CD4-positive, CD25-positive, alpha-beta regulatory T cell (primary cell): ENCODE data around the gene HDHD5. TPM values are rescaled to one million over a fixed set of nuclear protein-coding genes. Genes with fewer than 3 reads are reported as not detected.

Experiments
- ATAC-seq, 2 donors: fragments of 150-1000 bp; cut with Tn5 transposase; one replicate each; pipeline ENCODE4 v1.10.0; 2021; ENCODE audit warnings: low read depth in 2 of 2, moderate number of reproducible peaks in 2 of 2, moderate library complexity in 1 of 2
- DNase-seq, 3 donors: peaks; one replicate each; pipeline versions ENCODE4 v3.0.0 to v3.0.0-alpha.2; 2012 to 2022; ENCODE audit warnings: mixed read lengths in 1 of 3
- H3K27ac ChIP-seq: one replicate; pipeline ENCODE4 v1.7.0; 2013; ENCODE audit warnings: mild to moderate bottlenecking, low read length; ENCODE audit not compliant: insufficient read depth, poor library complexity, severe bottlenecking
- H3K27me3 ChIP-seq: one replicate; pipeline ENCODE4 v1.7.0; 2013; ENCODE audit warnings: low read length; ENCODE audit not compliant: control insufficient read depth, insufficient read depth
- H3K36me3 ChIP-seq: one replicate; pipeline ENCODE4 v1.7.0; 2013; ENCODE audit warnings: mild to moderate bottlenecking, low read length, moderate library complexity; ENCODE audit not compliant: control insufficient read depth, insufficient read depth
- H3K4me1 ChIP-seq: 2 replicates; pipeline ENCODE4 v1.7.0; 2013; ENCODE audit warnings: mild to moderate bottlenecking, low read length; ENCODE audit not compliant: insufficient read depth, control insufficient read depth, poor library complexity, severe bottlenecking
- H3K4me3 ChIP-seq: one replicate; pipeline ENCODE4 v1.7.0; 2013; ENCODE audit warnings: low read depth, mild to moderate bottlenecking, low read length, moderate library complexity
- H3K9me3 ChIP-seq, 2 experiments: 1 replicate in 1 of 2; 2 replicates in 1 of 2; pipeline ENCODE4 v1.7.0; 2013; ENCODE audit warnings: low read length in 2 of 2, mild to moderate bottlenecking in 1 of 2, moderate library complexity in 1 of 2; ENCODE audit not compliant: control insufficient read depth in 2 of 2
- H3K27ac Mint-ChIP-seq, 3 donors: one replicate each; pipeline ENCODE4 v1.8.0; 2020 to 2022; ENCODE audit warnings: mild to moderate bottlenecking in 3 of 3, mixed read lengths in 3 of 3, moderate library complexity in 2 of 3
- H3K27me3 Mint-ChIP-seq: one replicate; pipeline ENCODE4 v1.8.0; 2022; ENCODE audit warnings: mild to moderate bottlenecking, mixed read lengths
- H3K36me3 Mint-ChIP-seq: one replicate; pipeline ENCODE4 v1.8.0; 2020; ENCODE audit warnings: mixed read lengths
- H3K4me1 Mint-ChIP-seq, 4 donors: one replicate each; pipeline ENCODE4 v1.8.0; 2020 to 2022; ENCODE audit warnings: mixed read lengths in 4 of 4, mild to moderate bottlenecking in 1 of 4
- H3K4me3 Mint-ChIP-seq, 4 donors: one replicate each; pipeline ENCODE4 v1.8.0; 2020 to 2022; ENCODE audit warnings: mild to moderate bottlenecking in 4 of 4, mixed read lengths in 4 of 4, moderate library complexity in 3 of 4
- H3K9me3 Mint-ChIP-seq, 7 donors: one replicate each; pipeline ENCODE4 v1.8.0; 2020 to 2022; ENCODE audit warnings: mixed read lengths in 7 of 7, mild to moderate bottlenecking in 3 of 7, moderate library complexity in 2 of 7
- polyA plus RNA-seq, 4 donors: library from polyadenylated mRNA; unstranded; fragments of 300-500 nt; fragmentation: Illumina TruSeq; gene quantifications; one replicate each; pipeline ENCODE4 v1.2.3, GENCODE V29; 2021
- total RNA-seq: library from RNA; stranded (reverse); gene quantifications from one replicate; pipeline ENCODE4 v1.2.3, GENCODE V29; 2022

Gene HDHD5
- total and polyA plus RNA-seq, 5 donors from 2014 or later = 17.7 to 46.8 (median 44.3) TPM

DNA sequence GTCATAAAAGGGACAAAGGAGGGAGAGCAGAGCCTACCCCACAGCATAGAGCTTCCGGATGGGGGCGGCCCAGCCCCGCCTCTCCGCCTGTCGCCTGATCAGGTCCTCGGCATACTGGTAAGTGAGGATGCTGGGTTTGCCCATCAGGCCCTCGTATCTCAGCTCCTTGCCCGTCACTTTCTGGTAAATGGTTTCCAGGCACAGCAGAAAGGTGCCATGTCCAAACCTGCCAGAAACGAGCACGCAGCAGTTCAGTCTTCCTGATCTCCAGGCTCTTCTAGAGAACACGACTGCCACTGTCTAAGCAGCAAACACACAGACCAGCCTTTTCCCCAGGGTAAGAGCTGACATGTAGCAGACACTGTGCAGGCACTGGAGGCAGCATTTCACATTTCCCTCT, 20.6 kb downstream of the HDHD5 start:
- Histone ChIP-seq H3K36me3 (peaks cover 38% of the 10 kb centered on the region), H3K27ac (no peak overlapping the region), H3K4me3 (no peak overlapping the region), H3K4me1 (no peaks in the 10 kb centered on the region), H3K9me3 (no peaks in the 10 kb centered on the region), H3K27me3 (no peaks in the 10 kb centered on the region)
- peaks cover 36% of the 10 kb centered on the region for H3K36me3 Mint-ChIP-seq
- no peaks in the 10 kb centered on the region for H3K27me3 Mint-ChIP-seq
- H3K4me1 Mint-ChIP-seq = no peaks in the 10 kb centered on the region
- peak overlapping the region in 1 of 3 donors; percentile 44 for H3K27ac Mint-ChIP-seq
- DNase-seq (no peak), ATAC-seq (no peak)
- H3K9me3 Mint-ChIP-seq = peaks cover 0 to 2% (median 0%) of the 10 kb centered on the region in 7 donors
- H3K4me3 Mint-ChIP-seq = no peak overlapping the region

DNA sequence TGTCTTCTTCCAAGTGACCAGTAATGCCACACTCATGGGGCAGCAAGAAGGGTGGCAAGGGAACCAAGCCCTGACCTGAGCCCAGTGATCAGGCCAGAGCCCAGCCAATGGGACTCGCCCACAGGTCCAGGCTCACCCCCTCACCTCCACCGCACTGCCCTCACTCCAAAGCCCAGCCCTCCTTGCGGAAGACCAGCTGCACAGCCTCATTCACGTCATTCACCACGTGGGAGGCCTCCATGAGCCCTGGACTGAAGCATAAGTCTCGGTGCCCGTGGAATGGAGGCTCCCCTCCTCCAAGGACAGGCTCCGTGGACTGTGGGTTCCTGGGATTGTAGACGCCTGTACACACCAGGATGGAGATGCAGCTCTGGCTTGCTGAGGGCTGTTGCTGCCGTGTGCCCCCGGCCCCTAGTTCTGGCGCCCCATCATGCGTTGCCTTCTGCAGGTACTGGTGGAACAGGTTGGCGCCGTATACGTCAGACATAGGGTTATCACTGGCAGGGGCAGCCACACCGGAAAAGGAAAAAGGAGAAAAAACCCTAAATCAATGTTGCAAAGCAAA, 21.1 kb downstream of the HDHD5 start:
- ATAC-seq (no peak), DNase-seq (no peak)
- Histone ChIP-seq H3K4me3 (no peak overlapping the region), H3K9me3 (no peaks in the 10 kb centered on the region), H3K36me3 (peaks cover 32% of the 10 kb centered on the region), H3K27me3 (no peaks in the 10 kb centered on the region), H3K4me1 (no peaks in the 10 kb centered on the region), H3K27ac (no peak overlapping the region)
- H3K27me3 Mint-ChIP-seq = no peaks in the 10 kb centered on the region
- peaks cover 36% of the 10 kb centered on the region for H3K36me3 Mint-ChIP-seq
- no peaks in the 10 kb centered on the region for H3K4me1 Mint-ChIP-seq
- no peak overlapping the region for H3K4me3 Mint-ChIP-seq
- peaks cover 0 to 2% (median 0%) of the 10 kb centered on the region in 7 donors for H3K9me3 Mint-ChIP-seq
- H3K27ac Mint-ChIP-seq = no peak overlapping the region

DNA sequence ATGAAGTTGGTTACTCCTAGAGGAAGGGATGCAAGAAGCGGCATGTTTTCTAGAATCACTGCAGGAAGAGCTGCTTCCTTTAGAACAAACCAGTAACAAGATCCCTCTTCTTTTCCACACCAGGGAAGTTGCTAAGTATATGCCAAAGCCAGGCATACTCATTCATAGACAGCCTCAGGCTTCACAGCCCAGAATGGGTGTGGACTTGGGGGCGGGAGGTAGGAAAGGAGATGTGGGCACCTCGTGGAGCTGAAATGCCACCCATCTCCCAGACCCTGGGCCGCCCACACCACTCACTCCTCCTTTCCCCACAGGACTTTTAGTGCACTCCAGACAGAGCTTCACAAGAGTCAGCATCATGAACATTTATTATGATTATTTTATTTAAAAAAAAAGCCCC, 21.9 kb downstream of the HDHD5 start:
- Mint-ChIP-seq H3K36me3 (peaks cover 29% of the 10 kb centered on the region), H3K4me1 (no peaks in the 10 kb centered on the region), H3K9me3 (peaks cover 0 to 2% (median 0%) of the 10 kb centered on the region in 7 donors), H3K27me3 (no peaks in the 10 kb centered on the region), H3K4me3 (no peak overlapping the region), H3K27ac (peak overlapping the region in 1 of 3 donors; percentile 62)
- ATAC-seq = no peak
- peaks cover 30% of the 10 kb centered on the region for H3K36me3 ChIP-seq
- H3K27me3 ChIP-seq = no peaks in the 10 kb centered on the region
- no peak overlapping the region for H3K4me3 ChIP-seq
- no peak overlapping the region for H3K27ac ChIP-seq
- no peaks in the 10 kb centered on the region for H3K4me1 ChIP-seq
- no peaks in the 10 kb centered on the region for H3K9me3 ChIP-seq
- DNase-seq = no peak

DNA sequence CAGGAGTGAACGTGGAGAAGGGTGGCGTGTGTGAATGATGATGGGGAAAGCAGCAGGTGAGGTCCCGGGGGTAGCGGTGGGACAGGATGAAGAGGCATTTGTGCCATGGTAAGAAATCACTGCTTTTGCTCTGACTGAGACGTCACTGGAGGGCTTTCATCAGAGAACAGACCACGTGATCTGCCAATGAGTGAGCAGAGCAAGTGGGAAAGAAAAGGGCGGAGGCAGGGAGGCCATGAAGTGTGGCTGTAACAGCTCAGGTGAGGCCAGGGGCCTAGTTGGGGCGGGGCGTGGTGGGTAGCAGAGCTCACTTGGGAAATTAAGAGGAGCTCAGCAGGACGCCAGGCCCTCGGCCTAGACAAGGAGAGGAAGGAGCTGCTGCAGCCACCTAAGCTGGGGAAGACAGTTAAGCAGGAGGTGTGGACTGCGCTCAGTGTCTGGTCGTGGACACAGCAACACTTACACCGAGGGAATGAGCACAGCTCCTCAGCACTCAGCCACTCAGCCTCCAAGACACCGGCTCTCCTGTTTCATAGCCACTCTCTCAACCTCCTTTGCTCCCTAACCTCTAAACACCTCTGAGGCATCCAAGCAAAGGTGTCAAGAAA, 23.8 kb downstream of the HDHD5 start:
- no peak for ATAC-seq
- peaks cover 0 to 2% (median 0%) of the 10 kb centered on the region in 7 donors for H3K9me3 Mint-ChIP-seq

DNA sequence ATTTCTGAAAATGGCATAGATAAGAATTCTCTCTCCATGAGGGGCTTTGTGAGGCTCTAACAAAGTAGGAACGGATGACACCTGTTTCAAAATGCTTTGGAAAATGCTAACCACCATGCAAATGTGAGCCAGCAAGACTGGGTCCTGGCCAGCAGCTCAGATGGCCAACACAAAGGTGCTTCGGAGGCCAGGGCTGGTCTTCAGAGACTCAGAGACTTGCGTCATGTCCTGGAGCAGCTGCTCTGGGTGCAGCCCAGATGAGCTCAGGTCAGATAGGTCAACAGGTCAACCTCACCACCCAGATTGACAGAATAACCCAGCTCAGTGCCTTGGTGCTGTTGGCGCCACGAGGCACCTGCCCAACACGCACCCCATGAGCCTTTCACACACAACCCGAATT, 25.9 kb downstream of the HDHD5 start:
- DNase-seq = no peak
- Mint-ChIP-seq H3K4me1 (no peaks in the 10 kb centered on the region), H3K27ac (no peak overlapping the region), H3K36me3 (peaks cover 13% of the 10 kb centered on the region), H3K9me3 (peaks cover 0 to 2% (median 0%) of the 10 kb centered on the region in 7 donors), H3K27me3 (no peaks in the 10 kb centered on the region), H3K4me3 (no peak overlapping the region)
- Histone ChIP-seq H3K4me3 (no peak overlapping the region), H3K27ac (no peak overlapping the region), H3K36me3 (peaks cover 9% of the 10 kb centered on the region), H3K27me3 (no peaks in the 10 kb centered on the region), H3K4me1 (no peaks in the 10 kb centered on the region), H3K9me3 (no peaks in the 10 kb centered on the region)
- no peak for ATAC-seq

More for the DNA sequence above, 23.8 kb downstream of the HDHD5 start:
- H3K27me3 ChIP-seq = no peaks in the 10 kb centered on the region
- H3K27ac ChIP-seq = no peak overlapping the region
- H3K4me3 ChIP-seq = no peak overlapping the region
- no peak overlapping the region for H3K27ac Mint-ChIP-seq
- H3K27me3 Mint-ChIP-seq = no peaks in the 10 kb centered on the region
- H3K36me3 Mint-ChIP-seq = peaks cover 23% of the 10 kb centered on the region
- no peaks in the 10 kb centered on the region for H3K4me1 Mint-ChIP-seq
- H3K4me3 Mint-ChIP-seq = no peak overlapping the region
- no peaks in the 10 kb centered on the region for H3K4me1 ChIP-seq
- no peak for DNase-seq
- no peaks in the 10 kb centered on the region for H3K9me3 ChIP-seq
- H3K36me3 ChIP-seq = peaks cover 21% of the 10 kb centered on the region

DNA sequence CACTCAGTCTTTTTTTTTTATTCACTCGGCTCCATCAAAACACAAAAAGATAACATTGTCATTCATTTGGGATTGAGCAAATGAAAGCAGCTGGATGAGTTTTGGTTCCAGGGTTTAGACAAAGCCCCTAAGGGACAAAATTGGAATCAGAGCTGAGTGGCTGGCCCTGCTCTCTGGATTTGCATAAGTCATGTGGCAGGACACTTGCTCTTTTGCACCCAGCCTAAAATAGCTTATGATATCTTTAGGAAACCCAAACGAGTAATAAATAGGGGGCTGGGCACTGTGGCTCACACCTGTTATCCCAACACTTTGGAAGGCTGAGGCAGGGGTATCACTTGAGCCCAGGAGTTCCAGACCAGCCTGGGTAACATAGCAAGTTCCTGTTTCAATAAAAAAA, 27.0 kb downstream of the HDHD5 start:
- no peak for ATAC-seq

DNA sequence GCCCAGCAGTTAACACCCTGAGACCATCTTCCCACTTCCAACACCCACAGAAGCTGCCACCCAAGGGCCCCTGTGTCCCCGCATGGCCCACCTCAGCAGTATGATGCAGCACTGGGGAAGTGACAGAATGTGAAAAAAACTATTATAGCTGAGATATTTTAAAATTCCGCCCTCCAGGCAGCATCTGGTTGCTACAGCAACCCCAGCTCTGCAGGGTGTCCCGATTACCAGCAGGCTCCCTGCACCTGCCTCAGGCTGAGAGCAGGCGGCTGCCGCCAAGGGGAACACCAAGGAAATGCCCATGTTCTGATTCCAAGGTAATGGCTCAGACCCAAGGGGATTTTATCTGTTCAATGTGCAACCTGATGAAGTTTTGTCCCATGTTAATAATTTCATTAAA, 27.4 kb downstream of the HDHD5 start:
- Histone ChIP-seq H3K4me1 (no peaks in the 10 kb centered on the region), H3K27ac (no peak overlapping the region), H3K27me3 (no peaks in the 10 kb centered on the region), H3K4me3 (no peak overlapping the region), H3K9me3 (no peaks in the 10 kb centered on the region), H3K36me3 (no peaks in the 10 kb centered on the region)
- H3K4me1 Mint-ChIP-seq = no peaks in the 10 kb centered on the region
- H3K36me3 Mint-ChIP-seq = peaks cover 7% of the 10 kb centered on the region
- no peak overlapping the region for H3K27ac Mint-ChIP-seq
- H3K9me3 Mint-ChIP-seq = peaks cover 0 to 4% (median 0%) of the 10 kb centered on the region in 7 donors
- ATAC-seq (no peak), DNase-seq (no peak)
- peaks cover 5% of the 10 kb centered on the region for H3K27me3 Mint-ChIP-seq
- H3K4me3 Mint-ChIP-seq = no peak overlapping the region

More for the DNA sequence above, 27.0 kb downstream of the HDHD5 start:
- DNase-seq = no peak
- Histone ChIP-seq H3K27me3 (no peaks in the 10 kb centered on the region), H3K9me3 (no peaks in the 10 kb centered on the region), H3K4me1 (no peaks in the 10 kb centered on the region), H3K4me3 (no peak overlapping the region), H3K36me3 (no peaks in the 10 kb centered on the region), H3K27ac (no peak overlapping the region)
- Mint-ChIP-seq H3K9me3 (peaks cover 0 to 4% (median 0%) of the 10 kb centered on the region in 7 donors), H3K4me1 (no peaks in the 10 kb centered on the region), H3K27ac (no peak overlapping the region), H3K4me3 (no peak overlapping the region), H3K27me3 (peaks cover 1% of the 10 kb centered on the region), H3K36me3 (peaks cover 11% of the 10 kb centered on the region)

DNA sequence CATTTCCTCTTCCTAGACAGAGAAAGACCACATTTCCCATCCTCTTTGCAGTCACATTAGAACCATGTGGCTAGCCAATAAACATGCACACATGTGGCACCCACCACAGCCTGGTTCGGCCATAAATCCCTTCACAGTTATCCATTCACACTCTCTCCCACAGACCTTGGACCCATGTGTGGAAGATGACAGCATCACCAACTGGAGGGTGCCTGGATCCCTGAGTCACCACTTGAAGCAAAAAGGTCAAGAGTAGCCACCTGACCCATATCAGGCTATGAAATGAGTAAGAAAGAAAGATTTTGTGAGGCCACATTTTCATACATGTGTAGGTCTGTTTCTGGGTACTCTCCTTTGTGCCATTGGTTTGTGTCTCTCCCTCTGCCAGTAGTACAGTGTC, 28.9 kb downstream of the HDHD5 start:
- H3K4me3 ChIP-seq = no peak overlapping the region
- H3K9me3 Mint-ChIP-seq = peaks cover 0 to 4% (median 0%) of the 10 kb centered on the region in 7 donors
- DNase-seq (no peak), ATAC-seq (no peak)
- peaks cover 6% of the 10 kb centered on the region for H3K36me3 Mint-ChIP-seq
- no peak overlapping the region for H3K4me3 Mint-ChIP-seq
- H3K27ac Mint-ChIP-seq = peak overlapping the region in 1 of 3 donors; percentile 71
- H3K36me3 ChIP-seq = no peaks in the 10 kb centered on the region
- H3K4me1 ChIP-seq = no peaks in the 10 kb centered on the region
- peaks cover 5% of the 10 kb centered on the region for H3K27me3 Mint-ChIP-seq
- H3K27me3 ChIP-seq = no peaks in the 10 kb centered on the region
- no peak overlapping the region for H3K27ac ChIP-seq
- H3K4me1 Mint-ChIP-seq = no peaks in the 10 kb centered on the region
- H3K9me3 ChIP-seq = no peaks in the 10 kb centered on the region
